NCI-H187 (cell line): ENCODE data around the gene GANC.

Experiments
- DNase-seq, 2 experiments: peaks; one replicate each; lab custom pipeline; 2025; lab: John Stamatoyannopoulos, UW

Gene GANC

GRCh38 chr15:42384597-42384996 is 111.6 kb downstream of the GANC start:
- DNase-seq: no peak

GRCh38 chr15:42385206-42385979 is 112.4 kb downstream of the GANC start:
- DNase-seq: no peak

- no peak for DNase-seq
These were observed 113.1 kb downstream of the GANC start for GRCh38 chr15:42385980-42386700.

- DNase-seq: no peak
These were observed 114.6 kb downstream of the GANC start for GRCh38 chr15:42387603-42388002.

- DNase-seq: no peak
These were observed 119.5 kb downstream of the GANC start for GRCh38 chr15:42392309-42393024.

GRCh38 chr15:42394106-42394505 is 121.1 kb downstream of the GANC start:
- no peak for DNase-seq

- no peak for DNase-seq
These were observed 122.8 kb downstream of the GANC start for GRCh38 chr15:42395838-42396237.

GRCh38 chr15:42401544-42402454 is 128.8 kb downstream of the GANC start:
- DNase-seq: no peak

GRCh38 chr15:42402455-42403205 is 129.6 kb downstream of the GANC start:
- no peak for DNase-seq

GRCh38 chr15:42403389-42403788 is 130.4 kb downstream of the GANC start:
- no peak for DNase-seq

GRCh38 chr15:42404461-42405235 is 131.6 kb downstream of the GANC start:
- DNase-seq: no peak

- no peak for DNase-seq
These were observed 133.0 kb downstream of the GANC start for GRCh38 chr15:42405863-42406482.
